Body of pancreas (tissue), 4 donors: Measurements from ENCODE around the gene RBCK1. TPM values are rescaled to one million over a fixed set of nuclear protein-coding genes. Genes with fewer than 3 reads are reported as not detected.

Source experiments
- ATAC-seq: fragments of 150-250 bp; one replicate; pipeline ENCODE4 v1.9.1; 2016
- DNase-seq, 4 donors: peaks; one replicate each; pipeline ENCODE4 v3.0.0-alpha.2; 2019
- H3K27ac ChIP-seq, 4 donors: fragments of 200-600 bp; sonication (generic); 1 replicate in 3 of 4; 2 replicates in 1 of 4; pipeline versions ENCODE4 v1.5.1 to v1.6.1; 2016 to 2019; ENCODE audit warnings: mild to moderate bottlenecking in 1 of 4, mixed read lengths in 1 of 4, moderate library complexity in 1 of 4
- H3K27me3 ChIP-seq, 2 donors: fragments of 200-600 bp; sonication (generic); one replicate each; pipeline ENCODE4 v1.6.0; 2016; ENCODE audit warnings: mild to moderate bottlenecking in 1 of 2
- H3K36me3 ChIP-seq, 2 donors: fragments of 200-600 bp; sonication (generic); replicated peaks in 1 of 2; 2 replicates each; pipeline ENCODE4 v1.5.1; 2016; ENCODE audit warnings: low read depth in 2 of 2; ENCODE audit not compliant: insufficient read depth in 1 of 2
- H3K4me1 ChIP-seq: fragments of 200-600 bp; sonication (generic); one replicate; pipeline ENCODE4 v1.6.0; 2016
- H3K4me3 ChIP-seq, 2 donors: fragments of 200-600 bp; sonication (generic); 1 replicate in 1 of 2; 2 replicates in 1 of 2; pipeline ENCODE4 v1.5.1; 2016 to 2019
- H3K9me3 ChIP-seq, 3 donors: fragments of 200-600 bp; sonication (generic); 1 replicate in 2 of 3; 2 replicates in 1 of 3; pipeline ENCODE4 v1.5.1; 2016
- POLR2A ChIP-seq, 3 donors: fragments of 450-650 bp; IDR thresholded peaks; one replicate each; pipeline ENCODE4 v1.6.1; 2016; ENCODE audit warnings: antibody characterized with exemption in 3 of 3, mild to moderate bottlenecking in 2 of 3
- WGBS, 2 donors: methylation state at CpG; one replicate each; pipeline ENCODE4 v1.1.5; 2017; 5-methylcytosine and 5-hydroxymethylcytosine counted together
- intact Hi-C: fragments of 100-400 bp; cut with DNase I; formaldehyde crosslinking; loops from one replicate; pipeline ENCODE4 v1.15.1; 2023
- total RNA-seq, 2 donors: library from RNA; depleted of rRNA; stranded (reverse); fragments of >200 nt; gene quantifications; one replicate each; pipeline ENCODE4 v1.1.0, GENCODE V29; 2016
- TF ChIP-seq, protein P1 (sequence below), 7 experiments: fragments of 450-650 bp in 4 of 7; fragments of 200-600 bp in 3 of 7; sonication (generic) in 3 of 7; IDR thresholded peaks; one replicate each; pipeline ENCODE4 v1.5.1; 2016 to 2019; ENCODE audit warnings: antibody characterized with exemption in 7 of 7

The RBCK1 gene
- total RNA-seq, 2 donors from 2014 or later, result 36.1 to 95.9 TPM

GRCh38 chr20:407133-407952 is 756 bp upstream of the RBCK1 start:
- WGBS, 2 donors, result 10 to 17% methylated on average over 23 to 43 of the region's 45 CpGs
- intact Hi-C loops, result no loop called here
- DNase-seq, result peak; percentile 77 to 88 (median 84)
- Histone ChIP-seq H3K27me3 (no peaks in the 10 kb centered on the region), H3K4me3 (no peak overlapping the region), H3K36me3 (no peaks in the 10 kb centered on the region), H3K4me1 (peaks cover 24% of the 10 kb centered on the region), H3K9me3 (no peaks in the 10 kb centered on the region), H3K27ac (peak overlapping the region; percentile 87 to 96 (median 92))
- peak; percentile 33 to 41 (median 34) for TF ChIP-seq POLR2A (IDR thresholded peaks at IDR 0.05)
- TF ChIP-seq, protein P1, sequence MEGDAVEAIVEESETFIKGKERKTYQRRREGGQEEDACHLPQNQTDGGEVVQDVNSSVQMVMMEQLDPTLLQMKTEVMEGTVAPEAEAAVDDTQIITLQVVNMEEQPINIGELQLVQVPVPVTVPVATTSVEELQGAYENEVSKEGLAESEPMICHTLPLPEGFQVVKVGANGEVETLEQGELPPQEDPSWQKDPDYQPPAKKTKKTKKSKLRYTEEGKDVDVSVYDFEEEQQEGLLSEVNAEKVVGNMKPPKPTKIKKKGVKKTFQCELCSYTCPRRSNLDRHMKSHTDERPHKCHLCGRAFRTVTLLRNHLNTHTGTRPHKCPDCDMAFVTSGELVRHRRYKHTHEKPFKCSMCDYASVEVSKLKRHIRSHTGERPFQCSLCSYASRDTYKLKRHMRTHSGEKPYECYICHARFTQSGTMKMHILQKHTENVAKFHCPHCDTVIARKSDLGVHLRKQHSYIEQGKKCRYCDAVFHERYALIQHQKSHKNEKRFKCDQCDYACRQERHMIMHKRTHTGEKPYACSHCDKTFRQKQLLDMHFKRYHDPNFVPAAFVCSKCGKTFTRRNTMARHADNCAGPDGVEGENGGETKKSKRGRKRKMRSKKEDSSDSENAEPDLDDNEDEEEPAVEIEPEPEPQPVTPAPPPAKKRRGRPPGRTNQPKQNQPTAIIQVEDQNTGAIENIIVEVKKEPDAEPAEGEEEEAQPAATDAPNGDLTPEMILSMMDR (IDR thresholded peaks at IDR 0.05), result peak in 3 of 7 experiments; percentile 5 to 44 (median 38)
- ATAC-seq, result peak; percentile 78

DNA sequence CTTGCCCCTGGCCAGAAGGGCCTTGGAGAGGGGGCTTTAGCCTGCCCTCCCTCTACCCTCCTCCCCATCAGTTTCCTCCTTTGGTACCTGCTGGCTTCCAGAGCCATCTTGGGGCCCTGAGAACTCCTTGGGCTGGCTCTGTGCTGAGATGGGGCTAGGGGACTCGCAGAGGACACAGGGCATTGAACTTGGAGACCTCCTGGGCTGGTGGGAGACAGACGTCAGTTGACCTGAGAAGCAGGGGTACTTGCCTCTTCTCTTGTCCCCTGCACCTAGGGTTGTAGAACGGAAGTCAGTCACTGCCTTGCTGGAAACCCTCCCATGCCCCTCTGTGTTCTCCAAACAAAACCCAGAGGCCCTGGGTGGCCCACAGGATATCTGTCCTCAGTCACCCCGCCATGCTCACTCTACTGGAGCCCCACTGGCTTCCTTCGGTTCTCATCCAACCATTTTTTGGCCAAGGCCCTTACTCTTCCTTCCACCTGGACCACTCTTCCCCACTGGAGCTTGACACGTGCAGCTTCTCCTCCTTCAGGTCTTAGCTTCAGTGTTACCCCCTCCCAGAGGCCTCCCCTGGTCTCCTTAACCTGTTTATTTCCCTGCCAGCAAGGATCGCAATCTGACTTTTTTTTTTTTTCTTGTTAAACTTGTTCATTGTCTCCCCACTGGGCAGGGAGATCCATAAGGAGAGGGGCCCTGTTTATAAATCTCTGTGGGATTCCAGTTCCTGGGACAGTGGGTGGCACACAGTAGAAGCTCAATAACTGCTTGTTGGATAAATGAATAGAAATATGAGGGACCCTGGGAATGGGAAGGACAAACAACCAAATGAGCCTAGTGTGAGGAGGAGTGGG is 971 bp downstream of the RBCK1 start:
- no peaks in the 10 kb centered on the region for H3K9me3 ChIP-seq
- H3K4me1 ChIP-seq, result peaks cover 24% of the 10 kb centered on the region
- no peak for TF ChIP-seq POLR2A (IDR thresholded peaks at IDR 0.05)
- TF ChIP-seq, protein P1 (IDR thresholded peaks at IDR 0.05), result no peak
- H3K4me3 ChIP-seq, result peak overlapping the region; percentile 96 to 98
- peak overlapping the region; percentile 87 to 96 (median 92) for H3K27ac ChIP-seq
- DNase-seq (no peak), ATAC-seq (no peak)
- intact Hi-C loops, result no loop called here
- no peaks in the 10 kb centered on the region for H3K36me3 ChIP-seq
- WGBS, 2 donors, result 7 to 10% methylated on average over 5 to 7 of the region's 7 CpGs
- H3K27me3 ChIP-seq, result no peaks in the 10 kb centered on the region

DNA sequence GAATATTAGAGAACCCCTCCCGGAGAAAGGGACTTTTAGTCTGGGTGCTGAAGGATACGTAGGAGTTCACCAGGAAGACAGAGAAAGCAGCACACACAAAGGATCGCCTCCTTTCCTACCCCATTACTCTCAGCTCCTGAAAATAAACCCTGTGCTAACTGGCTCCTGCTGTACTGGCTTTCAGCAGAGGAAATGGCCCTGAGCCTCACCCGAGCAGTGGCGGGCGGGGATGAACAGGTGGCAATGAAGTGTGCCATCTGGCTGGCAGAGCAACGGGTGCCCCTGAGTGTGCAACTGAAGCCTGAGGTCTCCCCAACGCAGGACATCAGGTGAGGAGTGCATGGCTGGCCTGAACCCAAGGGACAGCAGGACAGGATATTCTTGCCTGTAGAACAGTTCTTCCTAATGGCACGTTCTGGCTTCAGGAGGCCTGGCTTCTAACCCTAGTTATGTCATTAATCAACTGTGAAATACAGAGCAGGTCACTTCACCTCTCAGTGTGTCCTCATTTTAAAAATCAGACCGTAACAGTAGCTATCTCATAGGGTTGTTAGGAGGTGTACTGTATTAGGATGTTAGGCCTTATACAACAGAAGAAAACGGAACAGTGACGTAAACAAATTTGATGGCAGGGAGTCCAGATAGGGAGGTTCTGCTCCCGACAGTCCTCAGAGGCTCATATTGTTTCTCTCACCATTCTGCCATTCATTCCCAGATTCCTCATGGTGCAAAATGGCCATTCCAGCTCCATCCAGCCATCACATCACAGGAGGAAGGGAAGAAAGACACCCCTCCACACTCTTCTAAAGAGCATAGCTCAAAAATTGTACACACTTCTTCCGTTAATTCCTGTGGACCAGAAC is 1.8 kb downstream of the RBCK1 start:
- H3K27ac ChIP-seq, result peak overlapping the region in 2 of 4 donors; percentile 87 to 96
- WGBS, 2 donors, result 64 to 74% methylated on average over 12 to 14 of the region's 14 CpGs
- H3K27me3 ChIP-seq, result no peaks in the 10 kb centered on the region
- no peaks in the 10 kb centered on the region for H3K9me3 ChIP-seq
- H3K4me1 ChIP-seq, result peaks cover 24% of the 10 kb centered on the region
- no peak for ATAC-seq
- intact Hi-C loops, result no loop called here
- DNase-seq, result peak in 3 of 4 donors; percentile 45 to 50 (median 46)
- no peaks in the 10 kb centered on the region for H3K36me3 ChIP-seq
- H3K4me3 ChIP-seq, result no peak overlapping the region
- TF ChIP-seq, protein P1 (IDR thresholded peaks at IDR 0.05), result no peak
- no peak for TF ChIP-seq POLR2A (IDR thresholded peaks at IDR 0.05)

DNA sequence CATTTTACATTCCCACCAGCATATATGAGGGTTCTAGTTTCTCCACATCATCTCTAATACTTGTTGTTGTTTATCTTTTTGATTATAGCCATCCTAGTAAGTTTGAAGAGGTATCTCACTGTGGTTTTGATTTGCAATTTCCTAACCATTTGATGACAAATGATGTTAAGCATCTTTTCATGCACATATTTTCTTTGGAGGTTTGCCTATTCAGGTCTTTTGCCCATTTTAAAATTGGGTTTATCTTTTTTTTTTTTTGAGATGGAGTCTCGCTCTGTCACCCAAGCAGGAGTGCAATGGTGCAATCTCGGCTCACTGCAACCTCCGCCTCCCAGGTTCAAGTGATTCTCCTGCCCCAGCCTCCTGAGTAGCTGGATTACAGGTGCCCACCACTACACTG is 4.0 kb downstream of the RBCK1 start:
- H3K27ac ChIP-seq, result no peak overlapping the region
- no peak for ATAC-seq
- DNase-seq, result no peak
- TF ChIP-seq, protein P1 (IDR thresholded peaks at IDR 0.05), result no peak
- TF ChIP-seq POLR2A (IDR thresholded peaks at IDR 0.05), result no peak
- H3K4me3 ChIP-seq, result no peak overlapping the region
- H3K9me3 ChIP-seq, result no peaks in the 10 kb centered on the region
- no peaks in the 10 kb centered on the region for H3K36me3 ChIP-seq
- intact Hi-C loops, result no loop called here
- peaks cover 20% of the 10 kb centered on the region for H3K4me1 ChIP-seq
- no peaks in the 10 kb centered on the region for H3K27me3 ChIP-seq
- 94 to 100% methylated on average over 3 of the region's 3 CpGs for WGBS, 2 donors
